NCI-H1105 treated with DMSO at 0.1 percent for 48 hours (cell line): ENCODE measurements around the gene MT3.
"Not testable (repeated sequence)": the region's sequence is repeated elsewhere in the genome, so short reads cannot be mapped to it uniquely, and the experiment has no call there.

Experiments
- DNase-seq: peaks from one replicate; lab custom pipeline; 2025; lab: John Stamatoyannopoulos, UW

The MT3 gene

DNA sequence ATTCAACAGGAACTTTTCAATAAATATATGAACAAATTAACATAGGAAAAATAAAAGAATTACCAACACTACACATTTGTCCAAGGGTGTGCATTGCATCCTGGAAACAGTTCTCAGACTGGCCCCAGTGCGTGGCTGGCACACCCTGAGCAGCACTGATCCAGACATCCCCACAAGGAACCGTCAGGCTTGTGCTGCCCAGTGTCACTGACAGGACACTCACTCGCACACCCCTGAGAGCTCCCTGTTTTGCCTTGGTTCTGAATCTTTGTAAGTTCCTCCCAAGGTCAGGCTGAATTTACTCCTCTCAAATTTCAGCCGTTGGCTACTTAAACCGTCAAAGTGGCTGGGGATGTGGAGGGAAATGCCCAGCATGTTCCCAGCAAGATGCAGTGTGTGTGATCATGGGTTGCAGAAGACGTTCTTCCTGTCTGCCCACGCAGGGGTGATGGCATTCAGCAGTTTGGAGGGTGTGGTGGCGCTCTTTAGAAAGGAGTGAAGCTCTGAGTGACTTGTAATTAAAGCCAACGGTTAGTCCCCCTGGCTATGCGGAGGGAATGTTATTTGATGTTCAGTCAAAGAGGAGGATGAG lies 20.8 kb downstream of the MT3 start:
- DNase-seq, result no peak

DNA sequence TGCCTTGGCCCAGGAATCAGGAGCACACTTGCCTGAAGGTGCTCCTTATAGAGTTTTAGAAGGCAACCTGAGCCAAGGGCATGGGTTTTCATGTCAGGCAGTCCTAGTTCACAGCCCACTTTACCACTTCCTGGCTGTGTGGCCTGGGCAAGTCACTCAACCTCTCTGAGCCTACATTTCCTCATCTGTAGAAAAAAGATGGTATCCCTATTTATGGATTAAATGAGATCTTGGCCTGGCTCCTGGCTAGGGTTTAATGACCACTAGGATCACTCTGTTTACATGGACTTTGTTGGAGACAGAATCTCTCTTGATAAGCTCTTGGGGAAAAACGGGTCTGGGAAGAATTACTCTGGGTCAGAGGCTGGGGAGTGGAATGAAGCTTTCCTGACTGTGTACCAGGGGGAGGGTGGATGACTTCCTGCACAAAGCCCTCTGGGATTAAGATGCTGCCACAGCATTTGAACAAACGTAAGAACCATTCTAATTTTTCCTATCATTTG lies 21.3 kb downstream of the MT3 start:
- no peak for DNase-seq

GRCh38 chr16:56611281-56611833 lies 22.0 kb downstream of the MT3 start:
- no peak for DNase-seq

DNA sequence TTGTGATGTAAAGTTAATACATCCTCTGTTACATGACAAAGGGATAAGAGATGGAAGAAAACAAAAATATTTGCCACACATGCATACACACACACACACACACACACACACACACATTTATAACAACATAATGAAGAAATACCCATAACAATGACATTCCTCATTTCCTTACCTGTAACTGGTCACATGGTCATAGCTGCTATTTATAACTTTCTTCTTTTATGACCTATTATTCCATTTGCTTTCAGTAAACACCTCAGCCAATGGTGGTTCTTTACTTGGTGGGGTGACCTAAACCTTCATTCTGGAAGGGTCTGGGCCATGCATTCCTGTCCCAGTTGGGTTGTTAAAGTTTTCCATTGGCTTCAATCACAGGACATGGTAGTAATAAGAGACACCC lies 24.4 kb downstream of the MT3 start:
- DNase-seq, result no peak

- no peak for DNase-seq
Measured at GRCh38 chr16:56614549-56614991, 25.2 kb downstream of the MT3 start.

- DNase-seq, result no peak
Measured at GRCh38 chr16:56615353-56615752, 26.0 kb downstream of the MT3 start.

GRCh38 chr16:56616608-56617211 lies 27.4 kb downstream of the MT3 start:
- DNase-seq, result no peak

GRCh38 chr16:56617212-56618085 lies 28.1 kb downstream of the MT3 start:
- DNase-seq, result no peak

- DNase-seq, result no peak
Measured at GRCh38 chr16:56618138-56618537, 28.8 kb downstream of the MT3 start.

DNA sequence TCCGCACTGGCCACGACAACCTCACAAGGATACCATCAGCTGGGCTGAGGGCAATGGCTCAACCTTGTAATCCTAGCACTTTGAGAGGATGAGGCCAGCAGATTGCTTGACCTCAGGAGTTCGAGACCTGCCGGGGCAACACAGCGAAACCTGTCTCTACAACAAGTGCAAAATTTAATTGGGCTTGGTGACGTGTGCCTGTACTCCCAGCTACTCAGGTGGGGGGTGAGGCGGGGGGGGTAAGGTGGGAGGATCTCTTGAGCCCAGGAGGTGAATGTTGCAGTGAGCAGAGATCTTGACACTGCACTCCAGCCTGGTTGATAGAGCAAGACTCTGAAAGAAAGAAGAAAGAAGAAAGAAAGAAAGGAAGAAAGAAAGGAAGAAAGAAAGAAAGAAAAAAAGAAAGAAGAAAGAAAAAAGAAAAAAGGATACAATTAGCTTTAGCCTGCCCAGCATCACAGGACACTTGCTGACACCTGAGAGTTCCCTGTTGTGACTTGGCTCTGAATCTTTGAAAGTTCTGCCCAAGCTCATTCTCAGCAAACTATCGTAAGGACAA lies 31.1 kb downstream of the MT3 start:
- no peak for DNase-seq

GRCh38 chr16:56621665-56622445 lies 32.5 kb downstream of the MT3 start:
- DNase-seq, result not testable (repeated sequence)

- not testable (repeated sequence) for DNase-seq
Measured at GRCh38 chr16:56623184-56623583, 33.9 kb downstream of the MT3 start.

GRCh38 chr16:56623637-56624036 lies 34.3 kb downstream of the MT3 start:
- no peak for DNase-seq

DNA sequence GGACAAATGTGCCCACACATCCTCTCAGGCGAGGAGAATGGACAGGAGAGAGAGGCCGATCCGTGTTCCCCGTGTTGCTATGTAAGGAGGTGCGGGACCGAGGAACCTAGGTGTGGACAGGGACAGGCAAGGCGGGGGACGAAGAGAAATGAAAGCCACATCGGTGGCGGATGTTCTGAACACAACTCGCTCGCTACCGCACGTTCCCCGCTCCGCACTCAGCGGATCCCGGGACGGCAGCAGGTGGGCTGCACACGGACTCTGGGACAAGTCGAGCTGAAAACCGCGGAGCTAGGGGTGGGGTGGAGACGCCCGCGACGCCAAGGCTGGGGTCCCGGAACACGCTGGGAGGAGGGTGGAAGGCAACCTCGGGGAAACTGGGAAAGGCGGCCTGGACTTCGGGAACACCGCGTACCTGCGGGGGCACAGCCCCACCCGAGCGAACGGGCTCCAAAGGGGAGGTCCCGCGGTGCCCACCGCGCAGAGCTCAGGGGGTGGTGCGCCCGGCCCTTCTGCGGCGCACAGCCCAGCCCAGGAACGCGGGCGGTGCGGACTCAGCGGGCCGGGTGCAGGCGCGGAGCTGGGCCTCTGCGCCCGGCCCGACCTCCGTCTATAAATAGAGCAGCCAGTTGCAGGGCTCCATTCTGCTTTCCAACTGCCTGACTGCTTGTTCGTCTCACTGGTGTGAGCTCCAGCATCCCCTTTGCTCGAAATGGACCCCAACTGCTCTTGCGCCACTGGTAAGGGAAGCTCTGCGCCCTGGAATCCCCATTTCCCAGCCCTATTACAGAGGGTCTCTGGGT lies 36.0 kb downstream of the MT3 start, which contains the start of gene MT1E:
MT1E (plus strand) TSS at position 642 of the 803 bp plus-strand sequence; CDS start at position 713, 71 bp downstream.
- DNase-seq, result no peak

DNA sequence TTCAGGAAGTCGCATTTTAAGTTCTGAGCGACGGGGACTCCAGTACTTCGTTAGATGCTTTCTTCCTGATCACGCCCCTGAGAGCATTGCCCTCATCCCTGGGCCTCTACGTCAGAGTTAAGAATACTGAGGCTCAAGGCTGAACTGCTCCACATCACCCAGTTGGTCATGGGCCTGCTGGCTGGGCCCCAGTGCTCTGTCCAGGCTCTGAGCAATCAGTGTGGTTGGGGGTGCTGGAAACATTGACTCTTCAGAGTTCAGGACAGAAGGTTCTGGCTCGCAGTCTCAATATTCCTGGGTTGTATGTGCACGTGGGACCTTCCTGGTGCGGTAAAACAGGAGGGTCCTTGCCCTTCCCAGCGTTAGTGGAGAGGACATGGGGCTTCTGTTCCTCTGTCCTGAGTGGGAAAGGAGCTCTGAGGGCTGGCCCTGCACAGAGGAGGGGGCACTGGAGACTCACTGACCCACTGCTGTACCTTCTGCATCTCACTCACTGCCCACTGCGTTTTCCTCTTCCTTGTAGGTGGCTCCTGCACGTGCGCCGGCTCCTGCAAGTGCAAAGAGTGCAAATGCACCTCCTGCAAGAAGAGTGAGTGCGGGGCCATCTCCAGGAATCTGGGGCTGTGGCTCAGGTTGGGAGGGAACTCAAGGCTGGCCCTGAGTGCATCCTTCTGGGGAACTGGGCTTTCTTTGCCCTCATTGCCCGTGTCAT lies 36.8 kb downstream of the MT3 start:
- DNase-seq, result no peak

GRCh38 chr16:56626685-56627084 lies 37.4 kb downstream of the MT3 start:
- DNase-seq, result no peak

- DNase-seq, result no peak
Measured at GRCh38 chr16:56628486-56629350, 39.4 kb downstream of the MT3 start.

DNA sequence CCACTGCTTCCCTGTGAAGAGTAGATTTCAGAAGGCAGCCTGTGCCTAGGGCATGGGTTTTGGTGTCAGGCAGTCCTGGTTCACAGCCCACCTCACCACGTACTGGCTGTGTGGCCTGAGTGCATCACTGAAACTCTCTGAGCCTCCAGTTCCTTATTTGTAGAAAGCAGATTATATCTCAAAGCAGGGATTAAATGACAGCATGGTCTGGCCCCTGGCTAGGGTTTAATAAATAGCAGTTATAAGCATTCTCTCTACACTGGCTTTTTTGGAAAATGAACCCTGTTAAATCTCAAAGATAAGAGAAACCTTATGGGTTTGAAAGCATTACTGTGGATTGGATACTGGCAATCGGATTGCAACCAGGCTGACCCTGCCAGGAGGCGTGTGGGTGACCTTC lies 40.2 kb downstream of the MT3 start:
- no peak for DNase-seq

- no peak for DNase-seq
Measured at GRCh38 chr16:56630134-56630533, 40.8 kb downstream of the MT3 start.
